ENCODE data around the gene ADH6.
"Not testable (repeated sequence)": the region's sequence is repeated elsewhere in the genome, so short reads cannot be mapped to it uniquely, and the experiment has no call there.

ADH6 gene

DNA sequence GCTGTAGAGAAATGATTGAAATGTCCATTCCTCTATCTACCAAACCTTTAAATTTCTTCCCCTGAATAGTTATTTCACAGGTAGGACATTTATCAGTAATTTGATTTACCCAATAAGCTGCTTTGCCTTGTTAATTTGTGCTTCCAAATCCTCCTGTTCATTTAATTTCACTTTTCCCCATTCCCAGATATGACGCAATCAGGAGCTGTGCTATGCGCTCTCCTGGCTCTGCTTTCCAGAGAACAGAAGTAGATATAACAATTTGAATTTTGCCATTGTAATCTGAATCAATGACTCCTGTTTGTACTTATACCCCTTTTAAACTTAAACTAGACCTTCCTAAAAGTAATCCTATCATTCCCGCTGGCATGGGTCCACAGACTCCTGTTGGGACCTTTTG lies 29.1 kb downstream of the ADH6 start:
- DNase-seq = not testable (repeated sequence)

DNA sequence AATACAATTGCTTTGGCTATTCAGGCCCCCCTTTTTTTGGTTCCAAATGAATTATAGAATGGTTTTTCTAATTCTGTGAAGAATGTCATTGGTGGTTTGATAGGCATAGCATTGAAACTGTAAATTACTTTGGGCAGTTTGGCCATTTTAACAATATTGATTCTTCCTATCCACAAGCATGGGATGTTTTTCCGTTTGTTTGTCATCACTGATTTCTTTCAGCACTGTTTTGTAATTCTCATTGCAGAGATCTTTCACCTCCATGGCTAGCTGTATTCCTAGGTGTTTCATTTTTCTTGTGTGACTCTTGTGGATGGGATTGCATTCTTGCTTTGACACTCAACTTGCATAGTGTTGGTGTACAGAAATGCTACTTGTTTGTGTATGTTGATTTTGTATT lies 33.0 kb downstream of the ADH6 start:
- DNase-seq = no peak

DNA sequence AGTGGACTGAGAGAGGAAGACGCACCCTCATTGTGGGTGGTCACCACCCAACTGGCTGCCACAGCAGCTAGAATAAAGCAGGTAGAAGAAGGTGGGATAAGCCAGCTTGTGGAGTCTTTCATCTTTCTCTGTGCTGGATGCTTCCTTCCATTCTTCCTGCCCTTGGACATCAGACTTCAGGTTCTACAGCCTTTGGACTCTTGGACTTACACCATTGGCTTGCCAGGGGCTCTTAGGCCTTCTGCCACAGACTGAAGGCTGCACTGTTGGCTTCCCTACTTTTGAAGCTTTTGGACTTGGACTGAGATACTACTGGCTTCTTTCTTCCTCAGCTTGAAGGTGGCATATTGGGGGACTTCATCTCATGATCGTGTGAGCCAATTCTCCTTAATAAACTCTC lies 33.5 kb downstream of the ADH6 start:
- DNase-seq = no peak

DNA sequence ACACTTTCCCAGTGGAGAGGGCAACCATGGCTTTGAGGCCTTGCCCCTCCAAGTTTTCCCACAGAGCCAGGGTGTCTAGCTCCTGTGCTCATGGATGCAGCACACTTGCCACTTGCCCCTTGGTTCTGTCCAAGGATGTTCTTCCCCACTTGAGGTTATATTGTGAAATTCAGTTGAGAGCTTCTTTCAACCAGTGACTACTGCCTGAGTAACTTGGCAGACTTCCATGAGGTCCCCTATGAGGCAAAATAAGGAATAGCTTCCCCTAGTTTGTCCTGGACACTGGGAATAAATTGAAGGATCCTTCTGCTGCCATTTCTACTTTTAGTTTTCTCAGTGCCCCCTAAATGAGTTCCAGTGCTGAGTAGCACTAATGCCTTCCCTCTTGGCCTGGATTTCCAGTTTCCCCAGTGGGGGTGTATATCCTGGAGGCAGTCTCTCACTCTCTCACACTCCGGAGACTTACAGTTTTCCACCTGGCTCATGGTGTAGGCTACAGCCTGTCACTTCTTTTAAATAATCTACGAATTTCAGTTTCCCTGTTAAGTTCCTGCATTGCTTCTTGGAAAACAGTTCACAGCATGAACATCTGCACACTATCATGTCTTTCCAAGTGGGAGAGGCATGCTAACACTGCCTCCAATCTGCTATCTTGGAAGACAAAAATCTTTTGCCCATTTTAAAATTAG lies 38.5 kb downstream of the ADH6 start:
- no peak for DNase-seq

DNA sequence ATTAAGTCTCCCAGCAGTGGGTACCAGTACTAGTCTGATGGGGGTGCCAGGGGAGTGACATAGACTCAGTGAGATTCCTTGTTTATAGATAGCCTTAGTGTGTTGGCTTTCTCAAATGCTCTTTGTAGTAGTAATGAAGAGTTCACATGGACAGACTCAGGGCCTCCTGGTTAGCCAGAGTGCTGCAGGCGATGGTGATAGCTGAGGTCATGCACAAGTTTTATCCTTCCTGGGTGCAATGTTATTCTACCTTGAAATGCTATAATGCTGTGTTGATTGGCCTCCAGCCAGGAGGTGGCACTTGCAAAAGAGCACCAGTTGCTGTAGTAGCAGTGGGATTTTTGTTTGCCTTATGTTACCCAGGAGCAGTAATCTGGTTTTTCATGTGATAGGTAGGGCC lies 39.4 kb downstream of the ADH6 start:
- DNase-seq = no peak

DNA sequence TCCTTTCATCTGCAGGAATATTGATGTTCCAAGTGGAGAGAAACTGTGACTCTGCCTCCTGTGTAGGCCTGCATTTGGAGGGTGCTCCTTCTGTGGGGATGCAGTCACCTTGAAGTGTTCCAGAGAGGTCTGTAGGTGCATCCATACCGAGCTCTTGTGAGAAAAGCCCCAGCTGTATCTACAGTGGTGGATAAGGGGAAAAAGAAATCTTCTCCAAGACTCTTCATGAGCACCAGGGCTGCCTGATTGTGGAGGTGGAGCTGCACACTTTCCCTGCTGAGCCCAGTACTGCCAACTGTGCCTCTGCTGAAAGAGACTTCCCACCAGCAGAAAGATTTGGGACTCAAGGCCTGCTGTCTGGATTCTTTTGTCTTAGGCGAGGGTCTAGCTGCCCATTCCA lies 39.9 kb downstream of the ADH6 start:
- no peak for DNase-seq

DNA sequence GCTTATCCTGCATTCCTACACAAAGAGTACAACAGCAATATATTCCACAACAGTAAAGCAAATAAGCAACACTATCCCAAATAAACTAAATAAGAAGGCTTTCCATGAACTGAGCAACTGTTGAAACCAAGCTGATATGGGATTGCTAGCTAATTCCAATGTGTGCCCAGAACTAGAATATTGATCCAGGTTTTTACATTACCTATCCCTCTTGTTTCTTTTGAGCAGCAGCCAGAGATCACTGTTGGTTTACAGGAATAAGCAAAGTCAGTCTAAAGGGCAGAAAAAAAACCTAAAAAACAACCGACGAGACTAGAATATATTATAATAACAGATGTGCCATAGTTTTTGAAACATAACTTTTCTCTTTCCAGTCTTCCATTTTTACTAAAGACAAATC lies 52.5 kb downstream of the ADH6 start:
- DNase-seq = no peak

DNA sequence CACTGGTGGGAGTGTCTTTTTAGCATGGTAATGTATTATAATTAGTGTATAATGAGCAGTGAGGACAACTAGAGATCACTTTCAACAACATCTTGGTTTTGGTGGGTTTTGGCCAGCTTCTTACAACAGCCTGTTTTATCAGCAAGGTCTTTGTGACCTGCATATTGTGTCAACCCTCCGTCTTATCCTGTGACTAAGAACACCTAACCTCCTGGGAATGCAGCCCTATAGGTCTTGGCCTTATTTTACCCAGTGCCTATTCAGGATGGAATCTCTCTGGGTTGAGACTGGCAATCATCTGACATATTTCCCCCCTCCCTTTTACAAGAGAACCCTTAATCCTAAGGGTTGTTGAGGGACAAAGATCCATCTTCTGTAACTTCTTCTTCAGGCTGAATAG lies 53.1 kb downstream of the ADH6 start:
- DNase-seq = no peak

DNA sequence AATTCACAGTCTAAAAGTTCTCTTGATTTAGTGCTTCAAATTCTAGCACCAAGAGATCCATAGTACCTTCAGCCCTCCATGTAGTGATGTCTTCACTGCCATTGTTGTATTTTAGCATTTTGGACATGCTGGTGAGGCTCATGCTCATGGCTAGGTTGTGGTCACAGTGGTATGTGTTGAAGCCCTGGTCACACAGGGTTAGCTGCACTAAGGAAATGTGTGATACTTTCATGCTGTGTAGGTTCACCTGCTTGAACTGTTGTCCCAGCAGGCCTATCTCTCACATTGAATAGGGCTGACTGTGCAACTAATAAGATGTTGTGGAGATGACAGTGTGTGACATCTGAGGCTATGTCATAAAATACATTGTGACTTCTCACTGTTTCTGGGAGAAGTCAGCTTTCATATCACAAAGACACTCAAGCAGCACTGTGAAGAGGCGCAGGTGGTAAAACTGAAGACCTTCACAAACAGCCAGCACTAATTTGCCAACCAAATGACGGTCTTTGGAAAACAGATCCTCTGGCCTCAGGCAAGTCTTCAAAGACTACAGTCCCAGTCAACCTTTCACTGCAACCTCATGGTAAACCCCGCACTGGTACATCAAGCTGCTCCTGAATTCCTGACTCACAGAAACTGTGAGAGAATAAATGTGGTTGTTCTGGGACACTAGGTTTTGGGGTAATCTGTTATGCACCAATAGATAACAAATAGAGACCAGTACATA lies 57.5 kb downstream of the ADH6 start:
- DNase-seq = no peak

DNA sequence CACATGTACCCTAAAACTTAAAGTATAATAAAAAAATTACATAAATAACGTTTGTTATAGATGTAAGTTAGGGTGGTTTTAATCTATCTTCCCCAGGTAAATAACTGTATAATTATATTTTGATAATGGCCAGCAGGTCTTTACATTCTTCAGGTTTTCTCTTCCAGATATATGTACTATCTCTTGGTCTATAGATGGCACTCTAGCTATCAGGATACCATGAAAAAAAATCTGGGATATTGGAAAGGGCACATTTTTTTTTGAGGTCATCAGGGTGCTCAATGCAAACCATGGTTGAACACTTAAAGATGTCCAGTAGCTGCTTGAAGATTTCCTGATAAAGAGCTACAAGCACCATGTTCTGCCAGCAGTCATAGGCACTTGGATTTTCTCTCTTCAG lies 59.3 kb downstream of the ADH6 start:
- DNase-seq = no peak

DNA sequence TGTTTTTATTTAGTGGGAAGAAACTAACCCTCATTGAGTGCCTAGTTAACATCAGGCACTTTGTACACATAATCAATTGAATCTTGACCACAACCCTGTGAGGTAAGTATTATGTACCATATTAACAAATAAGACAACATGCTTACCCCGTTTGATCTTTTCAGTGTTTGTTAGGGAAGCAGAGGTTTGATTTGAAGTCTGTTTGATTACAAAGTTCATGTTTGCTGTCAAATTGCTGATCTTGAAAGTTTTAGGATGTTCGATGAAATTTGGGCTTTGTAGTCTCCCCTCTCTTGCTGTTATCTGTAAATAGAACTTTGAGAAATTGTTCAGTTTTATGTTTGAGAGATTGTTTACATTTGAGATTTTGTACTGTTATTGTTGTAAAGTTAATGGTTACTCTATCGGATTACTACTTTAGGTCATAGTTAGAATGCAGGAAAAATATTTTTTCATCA lies 61.5 kb downstream of the ADH6 start:
- DNase-seq = no peak

DNA sequence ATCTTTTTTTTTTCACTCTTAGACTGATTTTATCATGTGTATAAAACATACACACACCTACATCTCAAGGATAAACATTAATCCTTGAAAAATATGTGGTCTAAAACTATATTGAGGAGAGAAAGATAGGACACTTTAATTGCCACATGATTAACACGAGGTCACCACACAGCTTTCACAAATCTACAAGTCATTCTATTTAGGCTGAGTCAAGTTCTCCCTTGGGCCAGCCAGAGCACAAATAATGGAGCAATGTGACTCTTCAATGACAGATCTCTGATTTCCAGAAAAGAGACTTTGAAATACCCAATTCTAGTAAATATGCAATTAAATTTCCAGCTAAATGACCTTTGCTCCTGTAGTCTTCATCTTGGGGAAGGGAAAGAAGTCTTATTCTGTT lies 62.1 kb downstream of the ADH6 start:
- DNase-seq = no peak

DNA sequence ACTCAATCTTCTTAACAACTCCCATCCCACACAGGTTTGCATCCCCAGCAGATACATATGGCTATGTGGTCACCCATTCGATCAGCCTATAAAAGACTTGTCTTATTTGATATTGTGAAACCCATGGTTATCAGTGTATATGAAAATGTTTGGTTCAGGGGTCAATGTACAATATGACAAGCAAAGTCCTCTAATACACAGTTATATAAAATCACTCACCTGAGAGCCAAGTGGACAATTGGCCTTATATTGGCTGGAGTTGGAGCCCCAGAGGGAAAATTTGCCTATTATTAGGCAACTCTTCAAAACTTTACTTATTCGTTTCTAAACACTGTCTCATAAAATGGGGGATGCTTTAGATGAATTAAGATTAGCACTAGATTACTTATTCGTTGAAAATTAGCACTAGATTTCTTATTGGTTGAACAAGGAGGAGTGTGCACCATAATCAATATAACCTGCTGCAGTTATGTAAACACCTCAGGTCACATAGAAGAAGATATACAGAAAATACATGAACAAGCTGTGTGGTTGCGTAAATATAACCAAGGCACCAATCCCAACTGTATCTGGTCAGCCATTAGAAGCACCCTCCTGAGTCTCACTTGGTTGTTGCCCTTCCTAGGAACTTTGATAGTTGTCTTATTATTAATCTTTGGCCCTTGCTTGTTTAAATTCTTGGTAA lies 64.2 kb downstream of the ADH6 start:
- no peak for DNase-seq

Data from NCI-H187 (cell line).